Skin of body (tissue), 2 donors: ENCODE measurements around the gene CSPG4. TPM values are rescaled to one million over a fixed set of nuclear protein-coding genes. Genes with fewer than 3 reads are reported as not detected.
"Not testable (repeated sequence)": the region's sequence is repeated elsewhere in the genome, so short reads cannot be mapped to it uniquely, and the experiment has no call there.

Source experiments
- DNase-seq: peaks from one replicate; lab custom pipeline; 2025; lab: John Stamatoyannopoulos, UW
- total RNA-seq: library from RNA; depleted of rRNA; stranded (reverse); fragments of >200 nt; gene quantifications from one replicate; pipeline ENCODE4 v1.2.3, GENCODE V29; 2014

The CSPG4 gene
- total RNA-seq, 1 donor from 2014 or later = 42.2 TPM

GRCh38 chr15:75738647-75739325, 26.1 kb upstream of the CSPG4 start:
- peak; percentile 56 for DNase-seq

DNA sequence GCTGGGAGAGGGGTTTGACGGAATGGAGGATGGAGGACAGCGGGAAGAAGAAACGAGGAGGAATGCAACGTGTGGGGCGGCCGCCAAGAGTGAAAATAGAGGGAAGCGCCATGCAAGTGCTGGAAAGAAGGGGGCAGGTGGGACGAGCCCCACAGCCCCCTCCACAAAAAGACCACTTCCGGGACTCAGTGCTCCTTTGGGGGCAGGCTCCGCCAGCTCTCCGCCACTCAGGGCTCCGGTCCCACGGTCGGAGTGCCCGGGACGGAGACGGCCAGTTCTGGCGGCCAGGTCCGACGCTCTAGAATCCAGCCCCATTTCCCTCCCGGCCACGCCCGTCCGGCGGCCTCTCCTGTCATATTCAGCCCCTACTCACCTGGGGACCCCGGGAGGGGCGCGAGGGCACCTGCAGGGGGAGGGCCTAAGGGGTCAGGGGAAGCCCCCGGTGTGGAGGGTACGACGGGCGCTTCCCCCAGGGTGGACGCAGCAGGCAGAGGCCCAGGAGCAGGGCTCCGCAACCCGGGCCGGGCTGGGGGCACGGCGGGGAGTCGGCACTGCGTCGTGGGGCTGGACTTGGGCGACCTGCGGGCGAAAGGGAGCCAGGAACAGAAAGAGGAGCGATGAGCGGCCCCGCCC, 25.5 kb upstream of the CSPG4 start:
- DNase-seq = no peak

- DNase-seq = not testable (repeated sequence)
Measured at GRCh38 chr15:75737116-75738013, 24.7 kb upstream of the CSPG4 start.

GRCh38 chr15:75736256-75736655, 23.6 kb upstream of the CSPG4 start:
- no peak for DNase-seq

GRCh38 chr15:75734861-75735760, 22.5 kb upstream of the CSPG4 start:
- not testable (repeated sequence) for DNase-seq

- DNase-seq = no peak
Measured at GRCh38 chr15:75733761-75734651, 21.4 kb upstream of the CSPG4 start.

- DNase-seq = peak; percentile 58
Measured at GRCh38 chr15:75732809-75733451, 20.3 kb upstream of the CSPG4 start.

DNA sequence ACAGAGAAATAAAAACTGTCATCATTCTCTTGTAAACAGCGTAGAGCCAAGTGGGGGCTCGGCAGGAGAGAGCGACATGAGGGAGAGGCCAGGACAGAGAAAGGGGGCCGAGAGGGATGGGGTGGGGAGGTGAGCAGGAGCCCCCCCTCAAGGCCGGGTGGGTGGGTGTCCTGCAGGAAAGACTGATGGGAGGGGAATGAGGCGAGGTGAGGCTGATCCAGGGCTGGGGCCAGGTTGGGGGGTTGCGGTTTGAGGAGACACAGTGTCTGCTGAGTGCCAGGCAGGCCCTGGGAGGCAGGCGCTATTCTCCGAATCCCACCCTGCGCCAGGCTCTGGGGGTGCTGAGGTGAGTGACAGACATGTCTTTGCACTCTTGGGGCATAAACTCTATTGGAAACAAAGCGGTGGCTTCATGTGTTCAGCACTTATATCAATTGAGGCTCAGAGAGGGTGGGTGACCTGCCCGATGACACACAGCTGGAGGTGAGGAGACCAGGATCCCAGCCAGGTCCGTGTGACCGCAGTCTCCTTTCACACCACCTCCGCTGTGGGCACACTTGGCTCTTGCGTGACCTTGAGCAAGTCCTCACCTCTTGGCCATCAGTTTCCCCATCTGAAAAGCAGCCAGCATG, 19.6 kb upstream of the CSPG4 start:
- no peak for DNase-seq

GRCh38 chr15:75731248-75732151, 18.9 kb upstream of the CSPG4 start:
- peak; percentile 55 for DNase-seq

DNA sequence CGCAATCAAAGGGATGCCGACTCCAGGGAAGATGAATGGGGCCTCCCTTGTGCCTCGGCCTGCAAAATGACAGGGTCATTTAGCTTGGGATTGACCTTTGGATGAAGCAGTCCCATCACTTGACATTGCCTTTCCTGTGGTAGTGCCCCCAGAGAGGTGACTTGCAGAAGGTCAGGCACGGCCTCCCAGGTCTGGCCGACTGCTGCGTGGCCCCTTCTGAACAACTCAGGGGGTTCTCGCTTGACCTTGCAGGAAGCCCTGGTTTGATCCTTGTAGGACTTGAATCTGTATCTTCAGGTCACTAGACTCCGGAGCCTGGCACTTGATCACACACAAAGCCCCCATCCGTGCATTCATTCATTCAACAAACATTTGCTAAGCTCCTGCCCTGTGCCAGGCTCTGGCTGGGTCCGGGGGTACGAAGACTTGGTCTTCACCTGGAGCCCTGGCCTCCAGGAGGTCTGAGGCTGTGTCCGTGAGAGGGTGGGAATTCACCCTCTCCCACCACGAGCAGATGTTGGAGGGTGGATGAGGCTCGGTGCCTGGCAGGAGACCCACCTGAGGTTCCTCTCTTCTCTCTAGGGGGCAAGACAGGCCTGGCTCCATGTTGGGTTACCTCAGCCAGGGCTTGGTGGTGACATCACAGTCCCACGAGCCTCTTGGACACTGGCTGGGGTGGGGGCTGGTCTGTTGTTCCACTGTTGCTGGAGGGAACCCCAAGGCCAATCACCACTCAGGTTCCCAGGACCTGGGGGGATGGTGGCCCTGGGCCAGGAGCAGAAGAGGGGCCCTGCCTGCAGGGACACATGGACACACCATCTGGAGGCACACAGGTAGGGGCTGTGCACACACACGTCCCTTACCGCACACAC, 18.0 kb upstream of the CSPG4 start:
- DNase-seq = not testable (repeated sequence)

DNA sequence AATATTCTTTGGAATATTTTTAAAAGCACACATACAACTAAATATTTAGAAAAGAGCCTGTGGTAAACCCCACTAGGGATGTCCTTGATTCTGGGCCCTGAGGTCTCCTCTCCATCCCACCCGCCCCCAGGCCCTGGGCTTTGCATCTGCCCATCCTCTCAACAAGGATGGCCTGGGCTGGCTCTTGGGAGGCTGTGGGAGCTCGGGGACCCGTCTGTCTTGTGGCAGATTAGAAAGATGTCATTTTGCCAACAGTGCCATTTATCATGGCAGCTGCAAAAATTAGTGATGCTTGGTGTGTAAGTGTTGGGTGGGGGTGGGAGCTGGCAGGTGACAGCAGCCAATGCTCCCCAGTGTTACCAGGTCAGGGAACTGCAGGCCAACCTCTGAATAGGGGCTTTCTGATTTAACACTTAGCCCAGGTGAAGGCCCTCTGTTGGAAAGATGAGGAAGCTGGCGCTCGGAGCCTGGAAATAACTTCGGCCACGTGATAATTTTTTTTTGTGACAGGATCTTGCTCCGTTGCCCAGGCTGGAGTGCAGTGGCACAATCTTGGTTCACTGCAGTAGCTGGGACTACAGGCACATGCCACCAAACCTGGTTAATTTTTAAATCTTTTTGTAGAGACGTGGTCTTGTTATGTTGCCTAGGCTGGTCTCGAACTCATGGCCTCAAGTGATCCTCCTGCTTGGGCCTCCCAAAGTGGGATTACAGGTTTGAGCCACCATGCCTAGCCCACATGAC, 16.9 kb upstream of the CSPG4 start:
- DNase-seq = no peak

DNA sequence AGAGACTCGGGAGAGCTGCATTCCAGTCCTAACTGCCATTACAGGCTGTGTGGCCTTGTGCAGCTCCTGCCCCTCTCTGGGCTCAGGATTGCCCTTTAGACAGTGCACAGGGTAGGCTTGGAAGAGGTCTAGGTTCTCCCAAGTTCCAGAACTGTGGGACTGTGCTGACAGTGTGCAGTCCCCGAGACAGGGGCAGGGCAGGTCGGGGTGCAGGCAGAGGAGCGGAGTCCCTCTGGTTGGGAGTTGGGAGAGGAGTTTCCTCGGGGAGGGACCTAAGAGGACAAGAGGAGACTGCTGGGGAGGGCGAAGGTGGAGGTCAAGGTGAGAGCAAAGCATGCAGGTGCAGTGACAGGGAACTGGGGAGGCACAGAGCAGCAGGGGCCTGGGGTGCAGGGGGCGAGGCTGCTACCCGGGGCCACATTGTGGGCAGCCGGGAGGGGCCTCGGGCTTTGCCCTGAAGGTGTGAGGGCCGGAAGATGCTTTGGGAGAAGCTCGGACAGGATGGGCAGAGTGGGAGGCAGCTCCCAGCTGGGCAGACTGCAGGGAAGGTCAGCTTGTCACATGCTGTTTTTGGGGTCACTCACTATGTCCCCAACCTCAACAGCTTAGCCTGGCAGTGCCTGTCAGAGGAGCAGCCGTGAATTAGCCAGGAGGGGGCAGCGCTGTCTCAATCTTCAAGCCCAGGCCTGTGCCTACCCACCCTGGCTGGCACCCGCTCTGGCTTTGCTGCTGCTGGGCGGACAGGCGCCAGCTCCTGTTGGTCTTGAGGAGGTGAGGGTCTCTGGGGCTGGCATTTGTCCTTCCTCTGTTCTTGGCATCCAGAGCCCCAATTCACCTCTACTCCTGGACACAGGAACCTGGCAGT, 15.4 kb upstream of the CSPG4 start:
- no peak for DNase-seq

DNA sequence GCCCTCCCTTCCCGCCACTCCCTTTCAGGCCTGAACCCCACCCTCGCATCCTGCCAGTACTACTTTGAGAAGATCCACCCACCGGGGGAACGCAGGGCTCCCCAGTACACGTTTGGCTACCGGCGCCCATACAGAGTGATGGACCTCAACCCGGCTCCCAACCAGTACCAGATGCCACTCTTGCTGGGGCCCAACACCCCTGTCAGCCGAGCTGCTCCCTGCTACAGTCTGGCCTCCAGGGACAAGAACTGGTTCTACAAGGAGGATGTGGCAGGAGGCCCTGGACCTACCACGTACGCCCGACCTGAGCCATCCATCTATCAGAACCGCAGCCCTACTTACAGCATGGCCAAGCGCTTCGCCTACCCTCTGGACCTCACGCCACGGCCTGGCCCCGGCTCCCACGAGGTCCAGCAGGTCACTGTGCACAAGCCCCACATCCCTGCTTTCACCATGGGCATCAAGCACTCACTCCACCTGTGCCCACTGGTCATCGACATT, 14.4 kb upstream of the CSPG4 start:
- DNase-seq = no peak

DNA sequence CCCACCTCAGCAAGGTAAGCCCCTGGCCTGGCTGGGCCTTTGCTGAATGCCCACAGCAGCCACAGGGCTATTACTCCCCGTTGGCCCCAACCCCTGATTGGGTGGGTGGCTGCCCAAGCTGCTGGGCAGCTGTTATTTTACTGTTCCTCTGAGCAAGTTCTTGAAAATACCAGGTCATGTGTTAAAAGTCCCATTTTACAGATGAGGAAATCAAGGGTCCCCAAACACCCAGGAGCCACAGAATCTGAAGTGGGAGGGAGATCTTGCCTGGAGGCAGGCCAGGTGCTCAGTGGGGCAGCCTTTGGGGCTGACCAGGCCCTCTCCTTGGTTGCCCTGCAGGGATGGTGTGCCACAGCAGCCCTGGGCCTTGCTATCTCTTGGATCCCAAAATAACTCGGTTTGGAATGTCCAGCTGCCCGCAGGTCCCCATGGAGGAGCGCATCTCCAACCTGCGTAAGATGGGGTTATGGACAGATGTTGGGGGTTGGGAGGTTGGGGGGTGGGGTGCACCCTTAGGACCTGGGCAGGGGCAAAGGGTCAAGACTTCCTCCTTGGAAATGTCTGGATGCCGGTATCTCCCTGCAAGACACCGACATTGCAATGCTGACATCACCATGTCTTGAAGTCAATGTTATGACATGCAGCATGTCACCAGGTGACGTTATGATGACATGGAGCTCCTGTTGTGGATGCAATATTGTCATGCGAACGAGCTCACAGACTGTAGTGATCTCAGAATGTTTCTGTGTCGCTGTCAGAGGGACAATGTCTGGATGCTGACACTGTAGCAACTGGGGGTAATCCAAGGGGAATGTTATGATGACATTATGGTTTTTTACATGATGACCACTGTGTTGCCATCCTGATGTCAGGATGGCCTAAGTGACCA, 13.3 kb upstream of the CSPG4 start:
- DNase-seq = no peak
